Lower leg skin (tissue), 4 donors: ENCODE measurements around the gene CMTR2. TPM values are rescaled to one million over a fixed set of nuclear protein-coding genes. Genes with fewer than 3 reads are reported as not detected.
"Not testable (repeated sequence)": the region's sequence is repeated elsewhere in the genome, so short reads cannot be mapped to it uniquely, and the experiment has no call there.

Experiments
- DNase-seq, 2 donors: peaks; one replicate each; pipeline ENCODE4 v3.0.0-alpha.2; 2019; ENCODE audit warnings: low spot score in 2 of 2
- H3K4me3 ChIP-seq: fragments of 200-600 bp; sonication (generic); 2 replicates; pipeline ENCODE4 v1.5.1; 2017; ENCODE audit warnings: mild to moderate bottlenecking, low read depth; ENCODE audit not compliant: poor library complexity, severe bottlenecking
- CTCF ChIP-seq, 3 donors: fragments of 450-650 bp; IDR thresholded peaks; one replicate each; pipeline ENCODE4 v1.5.1; 2016; ENCODE audit warnings: antibody characterized with exemption in 3 of 3, mild to moderate bottlenecking in 3 of 3, moderate library complexity in 2 of 3
- POLR2A ChIP-seq, 2 donors: fragments of 450-650 bp; IDR thresholded peaks; one replicate each; pipeline ENCODE4 v1.6.1; 2016 to 2017; ENCODE audit warnings: antibody characterized with exemption in 2 of 2, mild to moderate bottlenecking in 1 of 2, moderate library complexity in 1 of 2
- WGBS, 2 donors: methylation state at CpG; one replicate each; pipeline ENCODE4 v1.1.5; 2018; 5-methylcytosine and 5-hydroxymethylcytosine counted together
- intact Hi-C: fragments of 100-400 bp; cut with DNase I; formaldehyde crosslinking; loops from one replicate; pipeline ENCODE4 v1.15.0; 2023; ENCODE audit warnings: low total_unique reads
- total RNA-seq, 4 donors: library from RNA; depleted of rRNA; stranded (reverse); fragments of >200 nt; gene quantifications; one replicate each; pipeline ENCODE4 v1.1.0, GENCODE V29; 2016

The CMTR2 gene
- total RNA-seq, 4 donors from 2014 or later = 12.6 to 17.9 (median 16.0) TPM

- no peak overlapping the region for H3K4me3 ChIP-seq
- no peak for DNase-seq
- intact Hi-C loops = no loop called here
- no peak for TF ChIP-seq CTCF (IDR thresholded peaks at IDR 0.05)
These were observed 38.5 kb upstream of the CMTR2 start for GRCh38 chr16:71327720-71328119.

- 52 to 75% methylated on average over 4 of the region's 4 CpGs for WGBS, 2 donors
- no peak overlapping the region for H3K4me3 ChIP-seq
- no peak for DNase-seq
- TF ChIP-seq POLR2A (IDR thresholded peaks at IDR 0.05) (no peak), CTCF (IDR thresholded peaks at IDR 0.05) (no peak)
- intact Hi-C loops = no loop called here
These were observed 30.8 kb upstream of the CMTR2 start for GRCh38 chr16:71319999-71320398.

- no peak overlapping the region for H3K4me3 ChIP-seq
- TF ChIP-seq CTCF (IDR thresholded peaks at IDR 0.05) (no peak), POLR2A (IDR thresholded peaks at IDR 0.05) (no peak)
- 24 to 36% methylated on average over 3 of the region's 3 CpGs for WGBS, 2 donors
- intact Hi-C loops = no loop called here
- no peak for DNase-seq
These were observed 26.1 kb upstream of the CMTR2 start for GRCh38 chr16:71315269-71315668.

DNA sequence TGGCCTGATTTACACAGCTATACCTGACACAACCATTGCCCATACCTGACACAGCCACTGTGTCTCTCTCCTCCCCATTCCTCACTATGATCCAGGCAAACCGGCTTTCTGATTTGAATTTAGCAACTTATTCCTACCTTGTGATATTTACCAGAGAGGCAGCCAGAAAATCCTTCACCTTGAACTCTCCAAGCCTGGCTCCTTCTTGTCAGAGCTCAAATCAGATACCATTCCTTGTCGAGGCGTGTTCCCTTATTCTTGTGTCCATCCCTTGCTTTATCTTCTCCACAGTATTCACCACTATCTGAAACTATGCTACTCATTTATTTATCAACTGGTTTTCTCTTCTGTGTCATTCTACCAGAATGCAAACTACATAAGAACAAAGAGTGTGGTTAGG, 24.4 kb upstream of the CMTR2 start:
- WGBS, 2 donors = 67 to 74% methylated on average over 3 of the region's 3 CpGs
- DNase-seq, H3K4me3 ChIP-seq, intact Hi-C loops: not testable (repeated sequence)

GRCh38 chr16:71311553-71312158, 22.5 kb upstream of the CMTR2 start:
- no peak overlapping the region for H3K4me3 ChIP-seq
- intact Hi-C loops = no loop called here
- DNase-seq = no peak
- TF ChIP-seq CTCF (IDR thresholded peaks at IDR 0.05) (peak in 1 of 3 donors; percentile 25), POLR2A (IDR thresholded peaks at IDR 0.05) (no peak)
- whole genome bisulfite sequencing, 2 donors = 22 to 23% methylated on average over 7 of the region's 7 CpGs

DNA sequence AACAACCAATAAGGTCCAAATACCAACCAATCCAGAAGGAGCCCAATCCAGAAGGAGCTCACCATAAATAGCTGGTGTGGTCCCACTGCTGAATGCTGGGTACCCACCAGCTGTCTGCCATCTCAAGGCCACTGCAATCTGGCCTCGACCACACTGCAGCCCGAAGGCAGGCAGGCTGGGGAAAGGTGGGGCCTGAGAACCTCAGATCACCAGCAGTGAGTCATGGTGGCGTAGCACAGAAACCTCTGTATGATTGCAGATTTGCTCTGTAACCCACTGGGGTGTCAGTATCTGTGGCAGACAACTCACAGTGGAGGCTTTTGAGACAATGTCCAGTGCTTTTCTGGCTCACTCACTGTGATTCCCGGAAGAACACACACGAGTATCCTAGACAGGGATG, 14.7 kb upstream of the CMTR2 start:
- intact Hi-C loops = no loop called here
- no peak for DNase-seq
- 75 to 84% methylated on average over 5 of the region's 5 CpGs for WGBS, 2 donors
- no peak for TF ChIP-seq CTCF (IDR thresholded peaks at IDR 0.05)
- TF ChIP-seq POLR2A (IDR thresholded peaks at IDR 0.05) = no peak
- H3K4me3 ChIP-seq = no peak overlapping the region
